Cardiac fibroblast (primary cell): ENCODE results near the gene COMMD3.

Experiments
- DNase-seq, 2 donors: peaks; one replicate each; pipeline versions ENCODE4 v3.0.0 to v3.0.0-alpha.2; 2010; ENCODE audit warnings: low read depth in 2 of 2
- H3K4me3 ChIP-seq, 2 donors: replicated peaks in 1 of 2; 1 replicate in 1 of 2; 2 replicates in 1 of 2; pipeline ENCODE4 v1.5.1; 2011; ENCODE audit warnings: low read depth in 2 of 2, low read length in 2 of 2, mild to moderate bottlenecking in 2 of 2, moderate library complexity in 1 of 2
- CTCF ChIP-seq: IDR thresholded peaks from one replicate; pipeline ENCODE4 v1.5.1; 2011; ENCODE audit warnings: low read depth, mild to moderate bottlenecking, low read length, inconsistent platforms

COMMD3 gene

GRCh38 chr10:22369434-22370072 is 53.4 kb downstream of the COMMD3 start:
- peak in 1 of 2 donors; percentile 62 for DNase-seq
- no peak for TF ChIP-seq CTCF
- no peak overlapping the region for H3K4me3 ChIP-seq
